ENCODE results near the gene UVRAG. TPM values are rescaled to one million over a fixed set of nuclear protein-coding genes. Genes with fewer than 3 reads are reported as not detected.

UVRAG gene
- polyA plus RNA-seq, 1 donor (not counting 4 experiments of a cell fraction or from before 2014, with no cell fraction given), result 11.9 TPM

DNA sequence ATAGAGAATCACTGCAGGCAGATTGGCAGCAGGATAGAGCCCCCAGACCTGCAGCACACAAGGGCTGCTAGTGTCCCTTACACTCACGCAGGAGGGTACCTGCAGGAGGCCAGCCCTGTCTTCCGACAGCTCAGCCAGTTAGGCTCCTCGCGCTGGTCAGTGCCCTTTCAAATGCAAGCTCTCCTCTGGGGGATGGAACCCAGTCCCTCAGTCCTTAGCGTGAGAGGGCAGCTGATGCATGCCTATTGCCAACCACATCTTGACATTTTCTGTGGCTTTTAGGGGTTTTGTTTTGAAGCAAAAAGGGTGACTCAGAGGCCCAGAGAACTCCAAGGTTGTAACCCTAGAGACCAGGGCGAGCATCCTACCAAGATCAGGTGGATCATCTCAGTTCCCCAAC, 351.3 kb downstream of the UVRAG start:
- no peaks in the 10 kb centered on the region for H3K79me2 ChIP-seq (ENCODE audit: control insufficient read depth, insufficient read depth, low read length)
- H3K9ac ChIP-seq (ENCODE audit: control insufficient read depth, extremely low read depth, insufficient read depth, low read length), result no peak overlapping the region
- no peaks in the 10 kb centered on the region for H3K4me1 ChIP-seq (ENCODE audit: control insufficient read depth, extremely low read depth, insufficient read depth, low read length)
- H3K9me1 ChIP-seq (ENCODE audit: control insufficient read depth, extremely low read depth, insufficient read depth, low read length), result no peaks in the 10 kb centered on the region
- H4K20me1 ChIP-seq (ENCODE audit: control insufficient read depth, extremely low read depth, insufficient read depth, low read length), result no peaks in the 10 kb centered on the region
- no peak overlapping the region for H3K4me3 ChIP-seq (ENCODE audit: control insufficient read depth in 2 of 3, extremely low read depth in 1 of 3, insufficient read depth in 2 of 3, low read depth in 1 of 3, low read length in 3 of 3)
- dilution Hi-C loops (cut with MboI; ENCODE audit: extremely low pct_ligation_motif_present, low sequenced_read_pairs), result no loop called here
- H3K9me3 ChIP-seq (ENCODE audit: control insufficient read depth, low read depth, low read length), result no peaks in the 10 kb centered on the region
- FAIRE-seq (no peak), DNase-seq (ENCODE audit: low read depth, low spot score) (no peak)
- H3K36me3 ChIP-seq (ENCODE audit: control insufficient read depth in 2 of 2, extremely low read depth in 1 of 2, insufficient read depth in 2 of 2, low read length in 2 of 2), result no peaks in the 10 kb centered on the region
- H3K4me2 ChIP-seq (ENCODE audit: control insufficient read depth, extremely low read depth, insufficient read depth, low read depth, low read length), result no peak overlapping the region
- TF ChIP-seq, protein P1, sequence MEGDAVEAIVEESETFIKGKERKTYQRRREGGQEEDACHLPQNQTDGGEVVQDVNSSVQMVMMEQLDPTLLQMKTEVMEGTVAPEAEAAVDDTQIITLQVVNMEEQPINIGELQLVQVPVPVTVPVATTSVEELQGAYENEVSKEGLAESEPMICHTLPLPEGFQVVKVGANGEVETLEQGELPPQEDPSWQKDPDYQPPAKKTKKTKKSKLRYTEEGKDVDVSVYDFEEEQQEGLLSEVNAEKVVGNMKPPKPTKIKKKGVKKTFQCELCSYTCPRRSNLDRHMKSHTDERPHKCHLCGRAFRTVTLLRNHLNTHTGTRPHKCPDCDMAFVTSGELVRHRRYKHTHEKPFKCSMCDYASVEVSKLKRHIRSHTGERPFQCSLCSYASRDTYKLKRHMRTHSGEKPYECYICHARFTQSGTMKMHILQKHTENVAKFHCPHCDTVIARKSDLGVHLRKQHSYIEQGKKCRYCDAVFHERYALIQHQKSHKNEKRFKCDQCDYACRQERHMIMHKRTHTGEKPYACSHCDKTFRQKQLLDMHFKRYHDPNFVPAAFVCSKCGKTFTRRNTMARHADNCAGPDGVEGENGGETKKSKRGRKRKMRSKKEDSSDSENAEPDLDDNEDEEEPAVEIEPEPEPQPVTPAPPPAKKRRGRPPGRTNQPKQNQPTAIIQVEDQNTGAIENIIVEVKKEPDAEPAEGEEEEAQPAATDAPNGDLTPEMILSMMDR (optimal IDR thresholded peaks at IDR 0.05 in 1 of 3, IDR thresholded peaks at IDR 0.05 in 1 of 3, conservative IDR thresholded peaks at IDR 0.05 in 1 of 3; ENCODE audit: extremely low read depth in 1 of 3, insufficient read depth in 2 of 3, low read length in 3 of 3), result no peak
- no peak for TF ChIP-seq EZH2 (IDR thresholded peaks at IDR 0.05; ENCODE audit: low read length)
- H3K27me3 ChIP-seq (ENCODE audit: control insufficient read depth, extremely low read depth, insufficient read depth, low read length), result peaks cover 21% of the 10 kb centered on the region
- no peak overlapping the region for H2AFZ ChIP-seq (ENCODE audit: control insufficient read depth, low read length)
- no peak overlapping the region for H3K27ac ChIP-seq (ENCODE audit: control insufficient read depth, insufficient read depth, low read length)

DNA sequence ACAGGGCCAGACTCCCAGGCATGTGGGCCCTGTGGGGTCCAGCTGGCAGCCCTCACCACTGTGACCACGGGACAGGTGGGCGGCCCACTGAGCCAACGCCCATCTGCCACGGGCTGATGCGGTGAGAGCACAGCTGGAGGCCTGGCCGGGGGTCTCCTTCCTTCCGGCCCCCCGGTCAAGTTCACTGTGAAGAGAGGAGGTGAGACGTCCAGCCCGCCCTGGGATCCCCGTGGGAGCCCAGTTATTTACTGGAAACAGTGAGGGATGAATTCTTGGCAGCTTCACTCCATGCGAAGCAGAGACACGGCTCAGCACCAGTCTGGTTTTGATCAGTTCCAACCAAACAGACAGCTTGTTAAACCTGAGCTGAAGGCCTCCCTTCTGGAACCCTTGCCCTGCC, 352.6 kb downstream of the UVRAG start:
- Histone ChIP-seq H3K27me3 (ENCODE audit: control insufficient read depth, extremely low read depth, insufficient read depth, low read length) (peaks cover 17% of the 10 kb centered on the region), H3K9ac (ENCODE audit: control insufficient read depth, extremely low read depth, insufficient read depth, low read length) (no peak overlapping the region), H3K36me3 (ENCODE audit: control insufficient read depth in 2 of 2, extremely low read depth in 1 of 2, insufficient read depth in 2 of 2, low read length in 2 of 2) (no peaks in the 10 kb centered on the region), H4K20me1 (ENCODE audit: control insufficient read depth, extremely low read depth, insufficient read depth, low read length) (no peaks in the 10 kb centered on the region), H3K4me1 (ENCODE audit: control insufficient read depth, extremely low read depth, insufficient read depth, low read length) (no peaks in the 10 kb centered on the region), H3K9me1 (ENCODE audit: control insufficient read depth, extremely low read depth, insufficient read depth, low read length) (no peaks in the 10 kb centered on the region), H3K4me2 (ENCODE audit: control insufficient read depth, extremely low read depth, insufficient read depth, low read depth, low read length) (no peak overlapping the region), H3K9me3 (ENCODE audit: control insufficient read depth, low read depth, low read length) (no peaks in the 10 kb centered on the region), H3K27ac (ENCODE audit: control insufficient read depth, insufficient read depth, low read length) (no peak overlapping the region), H3K4me3 (ENCODE audit: control insufficient read depth in 2 of 3, extremely low read depth in 1 of 3, insufficient read depth in 2 of 3, low read depth in 1 of 3, low read length in 3 of 3) (no peak overlapping the region), H2AFZ (ENCODE audit: control insufficient read depth, low read length) (no peak overlapping the region), H3K79me2 (ENCODE audit: control insufficient read depth, insufficient read depth, low read length) (no peaks in the 10 kb centered on the region)
- no peak for TF ChIP-seq EZH2 (IDR thresholded peaks at IDR 0.05; ENCODE audit: low read length)
- no peak for DNase-seq (ENCODE audit: low read depth, low spot score)
- dilution Hi-C loops (cut with MboI; ENCODE audit: extremely low pct_ligation_motif_present, low sequenced_read_pairs), result no loop called here
- FAIRE-seq, result no peak

DNA sequence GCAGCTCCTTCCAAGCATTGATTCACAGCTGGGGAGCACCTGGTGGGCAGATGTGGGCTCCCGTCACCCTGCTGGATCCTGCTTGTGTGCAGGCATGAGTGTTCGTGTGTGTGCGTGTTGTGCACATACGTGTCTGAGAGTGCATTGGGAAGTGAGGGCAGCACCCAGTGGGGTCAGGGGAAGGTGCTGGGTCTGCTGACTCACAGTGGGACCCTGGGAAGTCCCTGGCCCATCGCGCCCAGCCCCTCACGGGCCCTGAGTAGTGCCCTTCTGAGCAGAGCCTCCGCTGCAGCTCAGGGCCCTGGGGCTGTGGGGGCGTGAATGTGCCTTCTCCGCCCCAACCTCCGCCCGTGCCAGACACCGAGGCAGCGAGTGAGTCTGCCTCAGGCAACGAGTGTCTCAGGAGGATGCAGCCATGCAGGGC, 354.5 kb downstream of the UVRAG start:
- no peaks in the 10 kb centered on the region for H4K20me1 ChIP-seq (ENCODE audit: control insufficient read depth, extremely low read depth, insufficient read depth, low read length)
- H3K27me3 ChIP-seq (ENCODE audit: control insufficient read depth, extremely low read depth, insufficient read depth, low read length), result peaks cover 12% of the 10 kb centered on the region
- DNase-seq (ENCODE audit: low read depth, low spot score) (no peak), FAIRE-seq (no peak)
- H3K4me2 ChIP-seq (ENCODE audit: control insufficient read depth, extremely low read depth, insufficient read depth, low read depth, low read length), result no peak overlapping the region
- no peaks in the 10 kb centered on the region for H3K79me2 ChIP-seq (ENCODE audit: control insufficient read depth, insufficient read depth, low read length)
- dilution Hi-C loops (cut with MboI; ENCODE audit: extremely low pct_ligation_motif_present, low sequenced_read_pairs), result no loop called here
- H3K9me3 ChIP-seq (ENCODE audit: control insufficient read depth, low read depth, low read length), result no peaks in the 10 kb centered on the region
- no peak overlapping the region for H3K4me3 ChIP-seq (ENCODE audit: control insufficient read depth in 2 of 3, extremely low read depth in 1 of 3, insufficient read depth in 2 of 3, low read depth in 1 of 3, low read length in 3 of 3)
- H3K27ac ChIP-seq (ENCODE audit: control insufficient read depth, insufficient read depth, low read length), result no peak overlapping the region
- no peak overlapping the region for H2AFZ ChIP-seq (ENCODE audit: control insufficient read depth, low read length)
- H3K9me1 ChIP-seq (ENCODE audit: control insufficient read depth, extremely low read depth, insufficient read depth, low read length), result no peaks in the 10 kb centered on the region
- no peaks in the 10 kb centered on the region for H3K4me1 ChIP-seq (ENCODE audit: control insufficient read depth, extremely low read depth, insufficient read depth, low read length)
- no peak for TF ChIP-seq EZH2 (IDR thresholded peaks at IDR 0.05; ENCODE audit: low read length)
- TF ChIP-seq, protein P1 (optimal IDR thresholded peaks at IDR 0.05 in 1 of 3, IDR thresholded peaks at IDR 0.05 in 1 of 3, conservative IDR thresholded peaks at IDR 0.05 in 1 of 3; ENCODE audit: extremely low read depth in 1 of 3, insufficient read depth in 2 of 3, low read length in 3 of 3), result no peak
- no peak overlapping the region for H3K9ac ChIP-seq (ENCODE audit: control insufficient read depth, extremely low read depth, insufficient read depth, low read length)
- no peaks in the 10 kb centered on the region for H3K36me3 ChIP-seq (ENCODE audit: control insufficient read depth in 2 of 2, extremely low read depth in 1 of 2, insufficient read depth in 2 of 2, low read length in 2 of 2)
